ENCODE results near the gene ACOT13.
"Not testable (repeated sequence)": the region's sequence is repeated elsewhere in the genome, so short reads cannot be mapped to it uniquely, and the experiment has no call there.

- TF ChIP-seq SP1 (IDR thresholded peaks at IDR 0.05); FOXM1 (IDR thresholded peaks at IDR 0.05; ENCODE audit: borderline replicate concordance); ZNF384 (IDR thresholded peaks at IDR 0.05); ELF4 (IDR thresholded peaks at IDR 0.05); L3MBTL2 (conservative IDR thresholded peaks at IDR 0.05); NFRKB (IDR thresholded peaks at IDR 0.05); ARNT (IDR thresholded peaks at IDR 0.05); FOXA1 (IDR thresholded peaks at IDR 0.05); PKNOX1 (IDR thresholded peaks at IDR 0.05): not testable (repeated sequence)
These were observed 84.0 kb downstream of the ACOT13 start for GRCh38 chr6:24750878-24751277.

Data from HEK293T (cell line).